Parietal lobe (tissue), 1 donor: ENCODE results near the gene TMED3. TPM values are rescaled to one million over a fixed set of nuclear protein-coding genes. Genes with fewer than 3 reads are reported as not detected.

Source experiments
- total RNA-seq: library from RNA; depleted of rRNA; stranded (reverse); fragments of >200 nt; gene quantifications from one replicate; pipeline ENCODE4 v1.2.3, GENCODE V29; 2014

The TMED3 gene
- 21.9 TPM for total RNA-seq

GRCh38 chr15:79310985-79311900 is at the start of gene TMED3:
TSS of gene TMED3 (plus strand) at chr15:79311112. CDS start at chr15:79311250, 138 bp downstream.

GRCh38 chr15:79282371-79283251 is 28.3 kb upstream of the TMED3 start, which contains the start of gene ANKRD34C:
TSS of gene ANKRD34C (plus strand) at chr15:79282722. CDS start at chr15:79293285, 10,563 bp downstream.

Other genes with a start within 250 kb of the TMED3 start
- gene RASGRF1, start 220.3 kb upstream of the TMED3 start, total RNA-seq, result 8.5 TPM
- gene ANKRD34C, start 28.4 kb upstream of the TMED3 start, total RNA-seq, result not detected
- gene MINAR1, start 121.2 kb downstream of the TMED3 start, total RNA-seq, result 4.4 TPM